Measurements from ENCODE around the gene ZNF646.

The ZNF646 gene

GRCh38 chr16:31073970-31074813, at the start of gene ZNF646, which contains the start of gene ZNF668:
Gene ZNF646, plus strand, starts transcription at chr16:31074422. Its CDS starts 1,903 bp downstream, at chr16:31076325.
Gene ZNF668, minus strand, starts transcription at chr16:31074240. Its CDS starts 9,781 bp downstream, at chr16:31064459.
- DNase-seq, result peak; percentile 99

- no peak for DNase-seq
Observed at GRCh38 chr16:31025339-31025738, 48.9 kb upstream of the ZNF646 start.

- no peak for DNase-seq
Observed at GRCh38 chr16:31029272-31029671, 45.0 kb upstream of the ZNF646 start.

GRCh38 chr16:31031276-31031675, 42.9 kb upstream of the ZNF646 start:
- DNase-seq, result no peak

- DNase-seq, result peak; percentile 98
Observed at GRCh38 chr16:31032736-31033708, 41.2 kb upstream of the ZNF646 start, which contains the start of gene STX4. Gene STX4, plus strand, starts transcription at chr16:31033558. Its CDS starts 248 bp downstream, at chr16:31033806.

GRCh38 chr16:31033709-31034492, 40.3 kb upstream of the ZNF646 start:
- peak; percentile 93 for DNase-seq

- no peak for DNase-seq
Observed at GRCh38 chr16:31036691-31037090, 37.5 kb upstream of the ZNF646 start.

GRCh38 chr16:31038993-31039392, 35.2 kb upstream of the ZNF646 start:
- DNase-seq, result no peak

- no peak for DNase-seq
Observed at GRCh38 chr16:31042866-31043265, 31.4 kb upstream of the ZNF646 start.

GRCh38 chr16:31043352-31043751, 30.9 kb upstream of the ZNF646 start:
- DNase-seq, result no peak

GRCh38 chr16:31043898-31044481, 30.2 kb upstream of the ZNF646 start:
- no peak for DNase-seq

- no peak for DNase-seq
Observed at GRCh38 chr16:31050280-31051030, 23.8 kb upstream of the ZNF646 start.

- no peak for DNase-seq
Observed at GRCh38 chr16:31052114-31052513, 22.1 kb upstream of the ZNF646 start.

- DNase-seq, result no peak
Observed at GRCh38 chr16:31055613-31056012, 18.6 kb upstream of the ZNF646 start.

- no peak for DNase-seq
Observed at GRCh38 chr16:31061126-31061812, 13.0 kb upstream of the ZNF646 start.

- DNase-seq, result no peak
Observed at GRCh38 chr16:31061813-31062440, 12.3 kb upstream of the ZNF646 start.

GRCh38 chr16:31063495-31063842, 10.8 kb upstream of the ZNF646 start:
- no peak for DNase-seq

- no peak for DNase-seq
Observed at GRCh38 chr16:31063843-31064611, 10.2 kb upstream of the ZNF646 start.

- DNase-seq, result no peak
Observed at GRCh38 chr16:31064882-31065461, 9.2 kb upstream of the ZNF646 start.
